ENCODE results near the gene DOCK9. TPM values are rescaled to one million over a fixed set of nuclear protein-coding genes. Genes with fewer than 3 reads are reported as not detected.

DOCK9 gene
- total RNA-seq, 2 experiments from 2014 or later: 92.4 to 100 TPM

GRCh38 chr13:98972059-98972458 is 5.8 kb downstream of the DOCK9 start:
- ChIA-PET CTCF (interaction anchor here (1.3 to 1.8 kb wide), 2 partner anchors 8 to 57 kb away, joined by 3 to 5 read pairs; no protein-coding TSS in a partner anchor), POLR2A (no interaction called here)
- no peak overlapping the region for H3K4me3 Mint-ChIP-seq
- no peak for ATAC-seq
- DNase-seq: no peak
- no peak overlapping the region for H3K27ac Mint-ChIP-seq
- H3K27me3 Mint-ChIP-seq (ENCODE audit: low read depth): no peaks in the 10 kb centered on the region
- H3K36me3 Mint-ChIP-seq (ENCODE audit: low read depth): no peaks in the 10 kb centered on the region
- no peaks in the 10 kb centered on the region for H3K9me3 Mint-ChIP-seq (ENCODE audit: insufficient read depth)
- H3K4me1 Mint-ChIP-seq (ENCODE audit: low read depth): peaks cover 39% of the 10 kb centered on the region

GRCh38 chr13:98970330-98970729 is 7.5 kb downstream of the DOCK9 start:
- Mint-ChIP-seq H3K27ac (no peak overlapping the region), H3K9me3 (ENCODE audit: insufficient read depth) (no peaks in the 10 kb centered on the region), H3K27me3 (ENCODE audit: low read depth) (no peaks in the 10 kb centered on the region), H3K4me3 (no peak overlapping the region), H3K4me1 (ENCODE audit: low read depth) (peaks cover 24% of the 10 kb centered on the region), H3K36me3 (ENCODE audit: low read depth) (peaks cover 2% of the 10 kb centered on the region)
- DNase-seq (no peak), ATAC-seq (no peak)
- ChIA-PET POLR2A (interaction anchor here (0.6 to 1.0 kb wide), 2 partner anchors 15 to 37 kb away, joined by 3 read pairs; no protein-coding TSS in a partner anchor), CTCF (no interaction called here)

DNA sequence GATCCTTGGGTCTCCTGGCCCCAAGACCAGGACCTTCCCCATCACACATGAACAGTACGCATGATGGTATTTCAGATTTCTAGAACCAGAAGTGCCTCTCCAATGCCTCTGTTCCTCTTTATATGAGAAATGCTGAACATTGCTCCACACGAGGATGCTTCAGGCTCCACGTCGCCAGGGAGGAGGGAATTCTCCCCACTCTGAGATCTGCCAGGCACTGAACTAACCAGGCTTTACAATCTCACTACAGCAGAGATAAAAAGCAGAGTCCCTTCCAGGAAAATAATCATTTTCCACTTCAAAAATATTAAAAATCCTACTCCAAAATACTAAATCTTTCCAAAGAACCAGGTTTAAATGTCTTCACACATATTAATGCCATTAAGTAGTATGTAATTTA is 10.4 kb downstream of the DOCK9 start:
- H3K9me3 Mint-ChIP-seq (ENCODE audit: insufficient read depth): no peaks in the 10 kb centered on the region
- H3K4me1 Mint-ChIP-seq (ENCODE audit: low read depth): peaks cover 12% of the 10 kb centered on the region
- no peaks in the 10 kb centered on the region for H3K27me3 Mint-ChIP-seq (ENCODE audit: low read depth)
- DNase-seq: no peak
- ATAC-seq: no peak
- CTCF ChIA-PET: no interaction called here
- H3K27ac Mint-ChIP-seq: peak overlapping the region; percentile 15
- POLR2A ChIA-PET: no interaction called here
- H3K36me3 Mint-ChIP-seq (ENCODE audit: low read depth): peaks cover 11% of the 10 kb centered on the region
- H3K4me3 Mint-ChIP-seq: no peak overlapping the region

DNA sequence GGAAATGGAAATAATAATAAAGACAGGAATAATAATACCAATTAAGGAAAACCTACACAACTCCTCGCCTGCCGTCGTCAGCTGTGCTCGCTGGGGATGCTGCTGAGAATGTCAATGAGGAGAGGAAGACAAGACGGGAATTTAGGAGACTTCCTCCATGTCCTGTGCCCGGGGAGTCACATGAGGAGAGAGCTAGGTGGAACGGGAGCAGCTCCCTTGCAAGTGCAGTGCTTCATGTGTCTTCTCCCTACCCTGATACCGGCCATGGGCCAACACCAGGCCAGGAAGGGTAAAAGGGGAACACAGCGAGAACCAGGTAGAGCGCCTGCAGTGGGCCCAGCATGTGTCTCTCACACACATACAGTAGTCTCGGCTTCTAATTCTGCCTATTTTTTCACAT is 11.8 kb downstream of the DOCK9 start:
- H3K27me3 Mint-ChIP-seq (ENCODE audit: low read depth): no peaks in the 10 kb centered on the region
- H3K36me3 Mint-ChIP-seq (ENCODE audit: low read depth): peaks cover 11% of the 10 kb centered on the region
- no peak overlapping the region for H3K4me3 Mint-ChIP-seq
- POLR2A ChIA-PET: no interaction called here
- ATAC-seq (no peak), DNase-seq (no peak)
- no peaks in the 10 kb centered on the region for H3K9me3 Mint-ChIP-seq (ENCODE audit: insufficient read depth)
- no peak overlapping the region for H3K27ac Mint-ChIP-seq
- peaks cover 12% of the 10 kb centered on the region for H3K4me1 Mint-ChIP-seq (ENCODE audit: low read depth)
- CTCF ChIA-PET: no interaction called here

- Mint-ChIP-seq H3K4me1 (ENCODE audit: low read depth) (peaks cover 12% of the 10 kb centered on the region), H3K4me3 (no peak overlapping the region), H3K27me3 (ENCODE audit: low read depth) (no peaks in the 10 kb centered on the region), H3K36me3 (ENCODE audit: low read depth) (peaks cover 11% of the 10 kb centered on the region), H3K9me3 (ENCODE audit: insufficient read depth) (no peaks in the 10 kb centered on the region), H3K27ac (no peak overlapping the region)
- ATAC-seq (no peak), DNase-seq (no peak)
- POLR2A ChIA-PET: no interaction called here
- CTCF ChIA-PET: interaction anchor here (0.6 kb wide), 1 partner anchor 12 kb away, joined by 3 read pairs; no protein-coding TSS in a partner anchor
Measured at GRCh38 chr13:98965325-98965724, 12.5 kb downstream of the DOCK9 start.

DNA sequence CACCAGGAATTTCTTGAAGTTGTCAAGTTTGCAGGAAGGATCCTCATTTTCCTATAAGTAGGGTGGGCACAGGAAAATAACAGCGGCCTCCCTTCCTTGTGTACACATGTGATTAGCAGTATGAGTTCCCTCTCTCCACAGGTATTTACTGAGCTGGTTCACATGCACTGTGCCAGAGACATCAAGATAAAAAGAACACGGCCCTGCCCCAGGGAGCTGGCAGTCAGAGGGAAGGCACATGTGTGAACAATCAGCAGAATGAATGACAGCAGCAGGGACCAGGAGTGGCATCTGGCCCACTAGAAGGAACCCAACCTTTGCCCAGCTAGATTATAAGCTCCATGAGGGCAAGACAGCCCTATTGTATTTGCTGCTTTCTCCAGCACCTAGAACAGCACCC is 13.9 kb downstream of the DOCK9 start:
- H3K4me1 Mint-ChIP-seq (ENCODE audit: low read depth): peaks cover 7% of the 10 kb centered on the region
- no peak overlapping the region for H3K27ac Mint-ChIP-seq
- no peaks in the 10 kb centered on the region for H3K27me3 Mint-ChIP-seq (ENCODE audit: low read depth)
- ATAC-seq: no peak
- POLR2A ChIA-PET: interaction anchor here (0.6 to 0.9 kb wide), 2 partner anchors 10 to 317 kb away, joined by 3 to 4 read pairs; no protein-coding TSS in a partner anchor
- H3K4me3 Mint-ChIP-seq: no peak overlapping the region
- DNase-seq: no peak
- CTCF ChIA-PET: interaction anchor here (1.6 kb wide), 1 partner anchor 9 kb away, joined by 5 read pairs; no protein-coding TSS in a partner anchor
- H3K36me3 Mint-ChIP-seq (ENCODE audit: low read depth): peaks cover 11% of the 10 kb centered on the region
- H3K9me3 Mint-ChIP-seq (ENCODE audit: insufficient read depth): no peaks in the 10 kb centered on the region

GRCh38 chr13:98962901-98963590 is 14.8 kb downstream of the DOCK9 start:
- no peak for DNase-seq
- Mint-ChIP-seq H3K27ac (no peak overlapping the region), H3K4me3 (no peak overlapping the region), H3K27me3 (ENCODE audit: low read depth) (no peaks in the 10 kb centered on the region), H3K36me3 (ENCODE audit: low read depth) (peaks cover 11% of the 10 kb centered on the region), H3K9me3 (ENCODE audit: insufficient read depth) (no peaks in the 10 kb centered on the region), H3K4me1 (ENCODE audit: low read depth) (peaks cover 8% of the 10 kb centered on the region)
- no peak for ATAC-seq
- POLR2A ChIA-PET: interaction anchor here (0.6 kb wide), 1 partner anchor 318 kb away, joined by 4 read pairs; no protein-coding TSS in a partner anchor
- CTCF ChIA-PET: interaction anchor here (1.6 kb wide), 1 partner anchor 10 kb away, joined by 5 read pairs; no protein-coding TSS in a partner anchor

DNA sequence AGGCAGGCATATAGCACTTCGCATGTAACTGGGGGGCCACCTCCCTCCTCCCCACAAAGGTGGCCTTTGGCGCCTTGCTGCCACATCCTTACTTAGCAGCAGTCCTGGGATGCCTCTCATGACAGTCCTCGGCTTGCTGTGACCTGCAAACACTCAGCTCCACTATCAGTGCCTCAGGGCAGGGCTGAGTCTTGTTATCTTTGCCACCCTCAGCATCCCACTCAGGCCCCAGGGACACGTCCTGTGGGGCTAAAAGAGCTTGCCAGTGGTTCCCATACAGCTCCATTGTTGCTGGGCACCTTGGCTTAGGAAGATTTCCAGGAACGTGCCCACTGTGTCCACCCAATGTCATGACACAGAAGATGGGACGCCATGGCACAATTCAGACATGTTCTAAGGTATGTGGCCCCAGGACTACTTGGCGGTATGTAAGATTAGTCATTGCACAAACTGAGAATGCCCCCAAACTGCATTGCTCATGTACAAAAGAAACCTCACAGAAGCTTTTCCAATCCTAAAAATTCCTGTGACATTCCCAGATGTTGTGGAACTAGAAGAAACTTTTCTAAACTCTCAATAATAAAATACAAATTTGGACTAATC is 16.3 kb downstream of the DOCK9 start:
- POLR2A ChIA-PET: no interaction called here

DNA sequence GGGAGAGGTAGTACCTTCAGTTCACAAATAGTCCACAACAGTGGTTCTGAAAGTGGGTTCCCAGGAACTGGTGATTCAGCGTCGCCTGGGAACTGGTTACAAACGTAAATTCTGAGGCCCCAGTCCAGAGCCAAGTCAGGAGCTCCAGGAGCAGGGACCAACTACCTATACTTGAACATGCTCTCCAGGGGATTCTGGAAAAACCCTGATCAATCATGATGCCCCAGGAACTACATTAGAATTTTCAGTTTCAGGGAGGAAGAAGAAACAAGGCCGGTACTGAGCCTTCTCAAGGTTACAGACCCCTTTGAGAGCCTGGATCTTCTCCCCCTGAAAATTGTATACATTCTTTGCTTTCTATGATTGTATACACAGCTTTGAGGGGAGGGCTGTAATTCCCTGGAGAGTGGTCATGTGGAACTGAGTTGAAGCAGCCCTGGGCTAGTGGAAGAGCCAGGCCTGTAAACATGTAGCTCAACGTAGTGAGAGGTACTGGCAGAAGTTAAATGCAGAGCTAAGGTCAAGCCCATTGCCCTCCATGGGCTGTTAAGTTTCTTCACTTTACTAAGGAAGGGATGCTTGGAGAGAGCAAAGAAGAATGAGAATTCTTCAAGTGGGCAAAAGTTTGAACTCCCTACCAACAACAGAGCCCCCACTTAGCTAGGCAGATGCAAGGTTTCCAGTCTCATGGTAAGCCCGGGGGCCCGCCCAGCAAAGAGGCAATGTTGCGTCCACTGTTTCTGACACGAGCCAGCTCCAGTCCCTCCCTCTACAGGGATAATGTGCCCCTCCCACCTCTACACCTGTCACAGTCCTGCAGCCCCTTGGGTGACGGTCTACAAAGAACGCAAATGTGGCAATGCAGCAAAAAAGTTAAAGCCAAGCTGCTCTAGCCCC is 17.0 kb downstream of the DOCK9 start:
- no peak for ATAC-seq
- H3K27me3 Mint-ChIP-seq (ENCODE audit: low read depth): no peaks in the 10 kb centered on the region
- DNase-seq: no peak
- H3K9me3 Mint-ChIP-seq (ENCODE audit: insufficient read depth): no peaks in the 10 kb centered on the region
- no peak overlapping the region for H3K4me3 Mint-ChIP-seq
- ChIA-PET POLR2A (no interaction called here), CTCF (no interaction called here)
- H3K27ac Mint-ChIP-seq: no peak overlapping the region
- H3K4me1 Mint-ChIP-seq (ENCODE audit: low read depth): peaks cover 8% of the 10 kb centered on the region
- peaks cover 11% of the 10 kb centered on the region for H3K36me3 Mint-ChIP-seq (ENCODE audit: low read depth)

More for the DNA sequence above, 16.3 kb downstream of the DOCK9 start:
- H3K36me3 Mint-ChIP-seq (ENCODE audit: low read depth): peaks cover 11% of the 10 kb centered on the region
- H3K27me3 Mint-ChIP-seq (ENCODE audit: low read depth): no peaks in the 10 kb centered on the region
- no peak overlapping the region for H3K4me3 Mint-ChIP-seq
- no peak overlapping the region for H3K27ac Mint-ChIP-seq
- no peak for ATAC-seq
- CTCF ChIA-PET: no interaction called here
- H3K4me1 Mint-ChIP-seq (ENCODE audit: low read depth): peaks cover 8% of the 10 kb centered on the region
- H3K9me3 Mint-ChIP-seq (ENCODE audit: insufficient read depth): no peaks in the 10 kb centered on the region
- DNase-seq: no peak

- peaks cover 9% of the 10 kb centered on the region for H3K36me3 Mint-ChIP-seq (ENCODE audit: low read depth)
- no peak overlapping the region for H3K27ac Mint-ChIP-seq
- ChIA-PET POLR2A (no interaction called here), CTCF (no interaction called here)
- H3K9me3 Mint-ChIP-seq (ENCODE audit: insufficient read depth): no peaks in the 10 kb centered on the region
- no peak overlapping the region for H3K4me3 Mint-ChIP-seq
- ATAC-seq: no peak
- no peaks in the 10 kb centered on the region for H3K27me3 Mint-ChIP-seq (ENCODE audit: low read depth)
- peaks cover 8% of the 10 kb centered on the region for H3K4me1 Mint-ChIP-seq (ENCODE audit: low read depth)
- DNase-seq: no peak
Measured at GRCh38 chr13:98959786-98960605, 17.9 kb downstream of the DOCK9 start.

DNA sequence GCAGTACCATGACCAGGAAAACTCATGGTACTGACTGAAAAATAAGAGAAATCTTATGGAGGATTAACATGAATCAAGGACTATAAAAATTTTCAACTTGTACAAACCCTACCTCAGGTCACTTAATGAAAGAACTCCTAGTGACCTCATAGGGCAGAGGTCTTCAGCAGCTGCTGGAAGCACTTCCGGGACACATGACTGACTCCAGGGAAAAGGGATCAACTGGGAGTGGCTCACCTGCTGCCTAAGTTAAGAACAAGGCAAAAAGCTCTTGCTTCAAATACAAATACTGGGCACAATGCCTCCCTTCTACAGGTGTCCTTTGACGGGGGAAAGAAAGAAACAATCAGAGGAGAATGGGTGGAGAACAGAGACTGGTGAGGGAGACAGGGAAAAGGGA is 18.6 kb downstream of the DOCK9 start:
- POLR2A ChIA-PET: no interaction called here
- no peaks in the 10 kb centered on the region for H3K27me3 Mint-ChIP-seq (ENCODE audit: low read depth)
- CTCF ChIA-PET: no interaction called here
- no peak overlapping the region for H3K27ac Mint-ChIP-seq
- no peak overlapping the region for H3K4me3 Mint-ChIP-seq
- H3K4me1 Mint-ChIP-seq (ENCODE audit: low read depth): peaks cover 8% of the 10 kb centered on the region
- peaks cover 7% of the 10 kb centered on the region for H3K36me3 Mint-ChIP-seq (ENCODE audit: low read depth)
- H3K9me3 Mint-ChIP-seq (ENCODE audit: insufficient read depth): no peaks in the 10 kb centered on the region
- no peak for DNase-seq
- ATAC-seq: no peak

Measured in activated CD8-positive, alpha-beta T cell treated with anti-CD3 and anti-CD28 coated beads, Interleukin-2, amount 10 ng/mL, durations not matched to agents 7 days and 5 days (primary cell).